HG03175 (cell line): ENCODE results near the gene CFAP61.
A peak's percentile ranks its signal among the peaks of the same experiment; 100 is the strongest.

Experiments
- ATAC-seq: cut with Tn5 transposase; IDR thresholded peaks from one replicate; pipeline ENCODE4 v1.9.1; 2021; ENCODE audit warnings: mild to moderate bottlenecking, moderate library complexity; ENCODE audit not compliant: unreplicated experiment

The CFAP61 gene

GRCh38 chr20:20034486-20034885 lies 17.8 kb upstream of the CFAP61 start:
- ATAC-seq, result no peak

- ATAC-seq, result no peak
Observed at GRCh38 chr20:20036756-20037155, 15.6 kb upstream of the CFAP61 start.

- no peak for ATAC-seq
Observed at GRCh38 chr20:20037960-20038359, 14.4 kb upstream of the CFAP61 start.

- ATAC-seq, result no peak
Observed at GRCh38 chr20:20038586-20038985, 13.7 kb upstream of the CFAP61 start.

GRCh38 chr20:20039752-20040387 lies 12.5 kb upstream of the CFAP61 start:
- no peak for ATAC-seq

- peak; percentile 16 for ATAC-seq
Observed at GRCh38 chr20:20051767-20052073, 612 bp upstream of the CFAP61 start.

GRCh38 chr20:20060234-20060998 lies 8.1 kb downstream of the CFAP61 start:
- ATAC-seq, result no peak

- no peak for ATAC-seq
Observed at GRCh38 chr20:20063941-20064702, 11.8 kb downstream of the CFAP61 start.

- ATAC-seq, result no peak
Observed at GRCh38 chr20:20065361-20065760, 13.0 kb downstream of the CFAP61 start.

GRCh38 chr20:20070871-20071726 lies 18.8 kb downstream of the CFAP61 start:
- ATAC-seq, result no peak

GRCh38 chr20:20073801-20074371 lies 21.6 kb downstream of the CFAP61 start:
- no peak for ATAC-seq

- ATAC-seq, result no peak
Observed at GRCh38 chr20:20075032-20075431, 22.7 kb downstream of the CFAP61 start.

- no peak for ATAC-seq
Observed at GRCh38 chr20:20076297-20077065, 24.1 kb downstream of the CFAP61 start.

- ATAC-seq, result no peak
Observed at GRCh38 chr20:20078041-20078440, 25.7 kb downstream of the CFAP61 start.

GRCh38 chr20:20079102-20079784 lies 26.9 kb downstream of the CFAP61 start:
- no peak for ATAC-seq

GRCh38 chr20:20083807-20084206 lies 31.5 kb downstream of the CFAP61 start:
- no peak for ATAC-seq

- ATAC-seq, result no peak
Observed at GRCh38 chr20:20084296-20084752, 32.0 kb downstream of the CFAP61 start.

GRCh38 chr20:20085071-20085470 lies 32.7 kb downstream of the CFAP61 start:
- no peak for ATAC-seq

GRCh38 chr20:20085812-20086211 lies 33.5 kb downstream of the CFAP61 start:
- no peak for ATAC-seq
